ENCODE results near the gene TRIM13.
A peak's percentile ranks its signal among the peaks of the same experiment; 100 is the strongest.
"Not testable (repeated sequence)": the region's sequence is repeated elsewhere in the genome, so short reads cannot be mapped to it uniquely, and the experiment has no call there.

TRIM13 gene, protein sequence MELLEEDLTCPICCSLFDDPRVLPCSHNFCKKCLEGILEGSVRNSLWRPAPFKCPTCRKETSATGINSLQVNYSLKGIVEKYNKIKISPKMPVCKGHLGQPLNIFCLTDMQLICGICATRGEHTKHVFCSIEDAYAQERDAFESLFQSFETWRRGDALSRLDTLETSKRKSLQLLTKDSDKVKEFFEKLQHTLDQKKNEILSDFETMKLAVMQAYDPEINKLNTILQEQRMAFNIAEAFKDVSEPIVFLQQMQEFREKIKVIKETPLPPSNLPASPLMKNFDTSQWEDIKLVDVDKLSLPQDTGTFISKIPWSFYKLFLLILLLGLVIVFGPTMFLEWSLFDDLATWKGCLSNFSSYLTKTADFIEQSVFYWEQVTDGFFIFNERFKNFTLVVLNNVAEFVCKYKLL

DNA sequence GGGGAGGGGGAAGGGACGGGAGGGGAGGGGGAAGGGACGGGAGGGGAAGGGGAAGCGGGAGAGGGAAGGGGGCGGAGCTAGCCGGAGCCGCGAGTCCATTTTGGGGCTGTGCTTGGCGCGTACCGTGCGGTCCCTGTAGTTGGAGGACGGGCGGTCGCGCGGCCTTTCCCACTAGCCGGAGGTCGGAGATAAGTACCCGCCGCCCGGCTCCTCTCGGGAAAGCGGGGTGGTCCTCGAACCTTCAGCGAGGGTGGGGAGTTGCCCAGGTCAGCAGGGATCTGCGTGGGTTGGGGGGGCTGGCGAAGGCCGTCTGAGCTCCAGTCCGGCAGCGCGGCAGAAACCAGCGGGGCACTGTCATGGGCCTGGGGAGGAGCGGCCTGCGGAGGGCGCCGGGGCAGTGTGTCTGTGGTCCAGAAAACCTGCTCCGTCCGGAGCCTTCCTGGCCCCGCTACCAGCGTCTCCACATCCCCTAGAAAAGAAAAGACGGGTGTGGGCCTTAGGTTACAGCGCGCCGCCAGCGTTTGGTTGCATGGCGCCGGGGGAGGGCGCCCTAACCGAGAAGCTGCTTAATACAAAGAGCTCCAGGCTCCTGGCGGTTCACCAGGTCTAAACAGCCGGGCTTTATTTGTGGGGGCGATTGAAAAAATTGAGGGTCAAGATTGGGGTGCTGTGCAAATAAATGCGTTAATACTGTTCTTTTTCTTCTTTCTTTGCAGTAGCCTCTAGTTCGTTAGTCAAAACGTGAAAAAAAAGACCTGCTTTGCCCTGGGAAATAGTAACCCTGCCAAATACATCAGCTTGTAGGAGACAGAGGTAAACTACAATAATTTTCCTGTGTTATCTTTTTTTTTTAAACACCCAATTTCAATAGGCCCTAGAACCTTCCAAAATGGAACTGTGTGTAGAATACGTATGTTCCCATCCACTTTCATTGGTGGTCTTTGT, at the start of gene TRIM13:
Gene TRIM13 (plus strand): TSS at position 92 of the 945 bp plus-strand sequence. CDS start 14,899 bp downstream, outside the sequence.
- Histone ChIP-seq H3K4me2 (ENCODE audit: low read length) (peak within 1 kb of the TSS; percentile 80), H3K36me3 (ENCODE audit: control insufficient read depth, low read length) (peaks cover 49% of the 10 kb centered on the region), H3K9me3 (ENCODE audit: control insufficient read depth, insufficient read depth, low read length) (no peaks in the 10 kb centered on the region), H3K9me2 (replicated peaks; ENCODE audit: control insufficient read depth, low read length) (no peaks in the 10 kb centered on the region), H3K4me1 (ENCODE audit: control insufficient read depth, low read length) (peaks cover 38% of the 10 kb centered on the region), H4K20me1 (ENCODE audit: control insufficient read depth, insufficient read depth, low read depth, low read length) (0 out of 2 replicates have a peak, but pooled peaks cover 2% of the 10 kb centered on the region), H3K27ac (ENCODE audit: low read depth, low read length) (peak within 1 kb of the TSS; percentile 88), H3F3A (ENCODE audit: control insufficient read depth, insufficient read depth) (peaks cover 11% of the 10 kb centered on the region), H3K79me2 (ENCODE audit: control insufficient read depth, low read length) (peaks cover 48% of the 10 kb centered on the region), H3K4me3 (ENCODE audit: low read length) (peak within 1 kb of the TSS; percentile 96), H3K27me3 (ENCODE audit: control insufficient read depth, low read length) (no peaks in the 10 kb centered on the region)
- TF ChIP-seq, protein P1, sequence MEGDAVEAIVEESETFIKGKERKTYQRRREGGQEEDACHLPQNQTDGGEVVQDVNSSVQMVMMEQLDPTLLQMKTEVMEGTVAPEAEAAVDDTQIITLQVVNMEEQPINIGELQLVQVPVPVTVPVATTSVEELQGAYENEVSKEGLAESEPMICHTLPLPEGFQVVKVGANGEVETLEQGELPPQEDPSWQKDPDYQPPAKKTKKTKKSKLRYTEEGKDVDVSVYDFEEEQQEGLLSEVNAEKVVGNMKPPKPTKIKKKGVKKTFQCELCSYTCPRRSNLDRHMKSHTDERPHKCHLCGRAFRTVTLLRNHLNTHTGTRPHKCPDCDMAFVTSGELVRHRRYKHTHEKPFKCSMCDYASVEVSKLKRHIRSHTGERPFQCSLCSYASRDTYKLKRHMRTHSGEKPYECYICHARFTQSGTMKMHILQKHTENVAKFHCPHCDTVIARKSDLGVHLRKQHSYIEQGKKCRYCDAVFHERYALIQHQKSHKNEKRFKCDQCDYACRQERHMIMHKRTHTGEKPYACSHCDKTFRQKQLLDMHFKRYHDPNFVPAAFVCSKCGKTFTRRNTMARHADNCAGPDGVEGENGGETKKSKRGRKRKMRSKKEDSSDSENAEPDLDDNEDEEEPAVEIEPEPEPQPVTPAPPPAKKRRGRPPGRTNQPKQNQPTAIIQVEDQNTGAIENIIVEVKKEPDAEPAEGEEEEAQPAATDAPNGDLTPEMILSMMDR (IDR thresholded peaks at IDR 0.05; ENCODE audit: low read depth, low read length, poor library complexity, severe bottlenecking) = peak; percentile 95
- no peak for TF ChIP-seq EZH2phosphoT487 (IDR thresholded peaks at IDR 0.05; ENCODE audit: borderline replicate concordance, low read length)

DNA sequence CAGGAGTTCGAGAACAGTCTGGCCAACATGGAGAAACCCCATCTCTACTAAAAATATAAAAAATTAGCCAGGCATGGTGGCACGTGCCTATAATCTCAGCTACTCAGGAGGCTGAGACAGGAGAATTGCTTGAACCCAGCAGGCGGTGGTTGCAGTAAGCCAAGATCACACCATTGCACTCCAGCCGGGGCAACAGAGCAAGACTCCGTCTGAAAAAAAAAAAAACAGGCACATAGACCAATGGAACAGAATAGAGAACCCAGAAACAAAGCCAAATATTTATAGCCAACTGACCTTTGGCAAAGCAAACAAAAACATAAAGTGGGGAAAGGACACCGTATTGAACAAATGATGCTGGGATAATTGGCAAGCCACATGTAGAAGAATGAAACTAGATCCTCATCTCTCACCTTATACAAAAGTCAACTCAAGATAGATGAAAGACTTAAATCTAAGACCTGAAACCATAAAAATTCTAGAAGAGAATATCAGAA, 48.0 kb upstream of the TRIM13 start:
- H3K9me2 ChIP-seq (replicated peaks; ENCODE audit: control insufficient read depth, low read length); H3K4me3 ChIP-seq (ENCODE audit: low read length); H3K27me3 ChIP-seq (ENCODE audit: control insufficient read depth, low read length); H3K9me3 ChIP-seq (ENCODE audit: control insufficient read depth, insufficient read depth, low read length); H3K4me1 ChIP-seq (ENCODE audit: control insufficient read depth, low read length); H4K20me1 ChIP-seq (ENCODE audit: control insufficient read depth, insufficient read depth, low read depth, low read length); H3K4me2 ChIP-seq (ENCODE audit: low read length); H3F3A ChIP-seq (ENCODE audit: control insufficient read depth, insufficient read depth); H3K36me3 ChIP-seq (ENCODE audit: control insufficient read depth, low read length); H3K79me2 ChIP-seq (ENCODE audit: control insufficient read depth, low read length); H3K27ac ChIP-seq (ENCODE audit: low read depth, low read length): not testable (repeated sequence)

DNA sequence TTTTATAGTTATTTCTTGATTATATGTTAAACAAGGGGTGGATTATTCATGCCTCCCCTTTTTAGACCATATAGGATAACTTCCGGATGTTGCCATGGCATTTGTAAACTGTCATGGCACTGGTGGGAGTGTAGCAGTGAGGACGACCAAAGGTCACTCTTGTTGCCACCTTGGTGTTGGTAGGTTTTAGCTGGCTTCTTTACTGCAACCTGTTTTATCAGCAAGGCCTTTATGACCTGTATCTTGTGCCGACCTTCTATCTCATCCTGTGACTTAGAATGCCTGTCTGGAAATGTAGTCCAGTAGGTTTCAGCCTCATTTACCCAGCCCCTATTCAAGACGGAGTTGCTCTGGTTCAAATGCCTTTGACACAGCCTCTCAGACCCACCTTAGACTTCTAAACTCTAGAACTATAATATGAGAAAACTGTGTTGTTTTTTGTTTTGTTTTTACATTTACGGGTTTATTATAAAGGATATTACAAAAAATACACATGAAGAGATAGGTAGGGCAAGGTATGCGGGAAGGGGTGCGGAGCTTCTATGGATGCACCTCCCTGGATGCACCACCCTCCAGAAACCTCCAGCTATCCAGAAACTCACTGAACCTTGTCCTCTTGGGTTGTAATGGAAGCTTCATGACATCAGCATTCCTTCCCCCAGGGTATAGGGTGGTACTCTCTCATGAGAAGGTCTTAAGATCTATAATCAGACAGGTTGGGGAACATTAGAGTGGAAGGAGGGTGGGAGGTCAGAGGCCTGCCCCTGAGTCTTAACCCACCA, 44.9 kb upstream of the TRIM13 start:
- TF ChIP-seq, protein P1 (IDR thresholded peaks at IDR 0.05; ENCODE audit: low read depth, low read length, poor library complexity, severe bottlenecking) = no peak
- no peak for TF ChIP-seq EZH2phosphoT487 (IDR thresholded peaks at IDR 0.05; ENCODE audit: borderline replicate concordance, low read length)
- H3F3A ChIP-seq (ENCODE audit: control insufficient read depth, insufficient read depth) = no peaks in the 10 kb centered on the region
- no peaks in the 10 kb centered on the region for H3K9me3 ChIP-seq (ENCODE audit: control insufficient read depth, insufficient read depth, low read length)
- H3K4me2 ChIP-seq (ENCODE audit: low read length) = no peak overlapping the region
- no peaks in the 10 kb centered on the region for H3K27me3 ChIP-seq (ENCODE audit: control insufficient read depth, low read length)
- no peaks in the 10 kb centered on the region for H3K9me2 ChIP-seq (replicated peaks; ENCODE audit: control insufficient read depth, low read length)
- H3K36me3 ChIP-seq (ENCODE audit: control insufficient read depth, low read length) = no peaks in the 10 kb centered on the region
- peaks cover 3% of the 10 kb centered on the region; the same call in 1 of the 2 replicates for H3K4me1 ChIP-seq (ENCODE audit: control insufficient read depth, low read length)
- no peaks in the 10 kb centered on the region for H3K79me2 ChIP-seq (ENCODE audit: control insufficient read depth, low read length)
- no peaks in the 10 kb centered on the region for H4K20me1 ChIP-seq (ENCODE audit: control insufficient read depth, insufficient read depth, low read depth, low read length)
- H3K4me3 ChIP-seq (ENCODE audit: low read length) = no peak overlapping the region
- H3K27ac ChIP-seq (ENCODE audit: low read depth, low read length) = no peak overlapping the region
